ENCODE data around the gene ATP9B.

ATP9B gene

DNA sequence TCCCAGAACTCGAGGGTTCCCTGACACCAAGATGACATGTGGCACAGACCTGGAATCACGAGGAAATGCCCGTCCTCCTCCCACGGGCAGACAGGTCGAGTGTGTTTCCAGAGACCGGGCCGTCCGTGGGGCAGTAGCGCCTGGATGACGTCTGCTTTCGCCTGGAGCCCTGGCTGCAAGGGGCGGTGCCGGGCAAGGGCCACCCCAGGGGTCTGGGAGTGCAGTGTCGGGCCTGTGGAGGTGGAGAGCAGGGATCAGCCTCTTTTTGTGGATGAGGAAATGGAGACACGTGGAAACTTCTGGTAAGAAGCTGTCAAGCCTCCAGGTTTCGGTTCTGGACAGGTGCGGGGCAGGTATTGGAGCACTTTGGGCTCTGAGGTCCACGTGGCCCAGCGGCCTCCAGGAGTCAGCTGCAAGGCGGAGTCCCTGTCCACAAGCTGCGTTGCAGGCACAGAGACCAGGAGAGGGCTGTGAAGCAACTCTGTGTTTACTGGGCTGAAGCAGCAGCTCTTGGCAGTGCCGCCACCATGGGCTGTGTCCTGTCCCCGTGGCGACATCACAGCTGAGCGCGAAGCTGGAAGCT, 352.2 kb downstream of the ATP9B start:
- intact Hi-C loops (cut with DNase I) = no loop called here
- no peak for DNase-seq

DNA sequence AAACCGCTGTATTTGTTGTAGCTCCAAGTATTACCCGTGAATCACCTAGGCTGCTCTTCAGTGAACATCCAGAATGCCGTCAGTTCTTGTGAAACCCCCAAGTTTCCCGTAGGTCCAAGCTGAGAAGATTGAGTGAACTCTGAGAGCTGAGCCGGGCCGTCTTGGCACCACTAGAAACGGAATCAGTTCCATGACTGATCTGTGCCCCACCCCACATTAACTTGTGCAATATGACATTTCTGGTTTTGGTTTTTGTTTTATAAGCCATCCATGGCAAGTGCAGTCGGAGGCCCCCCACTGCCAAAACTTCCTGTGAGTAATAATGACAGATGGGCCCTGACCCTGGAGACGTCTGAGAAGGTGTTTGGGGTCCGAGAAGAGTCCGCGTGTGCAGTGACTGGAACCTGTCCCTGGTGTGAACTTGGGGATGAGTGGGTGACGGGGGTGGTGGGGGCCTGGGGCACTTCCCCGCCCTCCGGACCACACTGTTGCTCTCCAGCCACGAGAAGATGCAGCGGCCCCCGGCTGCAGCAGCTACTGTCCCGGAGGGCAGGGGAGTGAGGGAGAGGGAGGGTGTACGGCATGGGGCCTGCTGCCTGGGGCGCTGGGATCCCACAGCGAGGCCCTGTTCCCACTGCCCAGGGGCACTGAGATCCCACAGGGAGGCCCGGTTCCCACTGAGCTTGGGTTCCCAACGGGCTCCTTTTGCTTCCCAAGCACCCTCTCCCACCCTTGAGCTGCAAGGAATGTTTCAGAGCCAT, 353.0 kb downstream of the ATP9B start:
- DNase-seq = no peak
- intact Hi-C loops (cut with DNase I) = no loop called here

DNA sequence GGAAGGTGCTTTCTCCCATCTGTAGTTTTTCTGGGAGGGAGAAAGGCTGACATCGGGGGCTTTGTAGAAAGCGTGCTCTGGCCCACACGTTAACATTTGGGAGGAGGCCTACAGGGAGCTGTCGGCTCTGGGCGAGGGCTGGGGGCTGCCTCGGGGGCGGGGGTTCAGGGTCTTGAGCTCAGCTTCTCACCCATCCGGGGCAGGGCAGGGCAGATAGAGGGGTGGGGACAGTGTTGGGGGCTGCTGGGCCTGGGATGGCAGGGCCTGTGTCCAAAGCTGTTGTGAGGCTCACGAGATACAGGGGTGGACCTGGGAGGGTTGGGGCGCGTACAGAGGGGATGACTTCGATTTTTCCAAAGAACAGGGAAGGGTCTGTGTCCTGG, 353.6 kb downstream of the ATP9B start:
- intact Hi-C loops (cut with DNase I) = no loop called here
- DNase-seq = no peak

- intact Hi-C loops (cut with DNase I) = no loop called here
- DNase-seq = no peak
These were observed 354.2 kb downstream of the ATP9B start for GRCh38 chr18:79423211-79424007.

GRCh38 chr18:79424008-79424565, 354.9 kb downstream of the ATP9B start:
- DNase-seq = peak in 1 of 42 donors; percentile 33
- intact Hi-C loops (cut with DNase I) = no loop called here

GRCh38 chr18:79424880-79425568, 355.8 kb downstream of the ATP9B start:
- intact Hi-C loops (cut with DNase I) = no loop called here
- no peak for DNase-seq

- intact Hi-C loops (cut with DNase I) = no loop called here
- no peak for DNase-seq
These were observed 356.3 kb downstream of the ATP9B start for GRCh38 chr18:79425569-79425886.

DNA sequence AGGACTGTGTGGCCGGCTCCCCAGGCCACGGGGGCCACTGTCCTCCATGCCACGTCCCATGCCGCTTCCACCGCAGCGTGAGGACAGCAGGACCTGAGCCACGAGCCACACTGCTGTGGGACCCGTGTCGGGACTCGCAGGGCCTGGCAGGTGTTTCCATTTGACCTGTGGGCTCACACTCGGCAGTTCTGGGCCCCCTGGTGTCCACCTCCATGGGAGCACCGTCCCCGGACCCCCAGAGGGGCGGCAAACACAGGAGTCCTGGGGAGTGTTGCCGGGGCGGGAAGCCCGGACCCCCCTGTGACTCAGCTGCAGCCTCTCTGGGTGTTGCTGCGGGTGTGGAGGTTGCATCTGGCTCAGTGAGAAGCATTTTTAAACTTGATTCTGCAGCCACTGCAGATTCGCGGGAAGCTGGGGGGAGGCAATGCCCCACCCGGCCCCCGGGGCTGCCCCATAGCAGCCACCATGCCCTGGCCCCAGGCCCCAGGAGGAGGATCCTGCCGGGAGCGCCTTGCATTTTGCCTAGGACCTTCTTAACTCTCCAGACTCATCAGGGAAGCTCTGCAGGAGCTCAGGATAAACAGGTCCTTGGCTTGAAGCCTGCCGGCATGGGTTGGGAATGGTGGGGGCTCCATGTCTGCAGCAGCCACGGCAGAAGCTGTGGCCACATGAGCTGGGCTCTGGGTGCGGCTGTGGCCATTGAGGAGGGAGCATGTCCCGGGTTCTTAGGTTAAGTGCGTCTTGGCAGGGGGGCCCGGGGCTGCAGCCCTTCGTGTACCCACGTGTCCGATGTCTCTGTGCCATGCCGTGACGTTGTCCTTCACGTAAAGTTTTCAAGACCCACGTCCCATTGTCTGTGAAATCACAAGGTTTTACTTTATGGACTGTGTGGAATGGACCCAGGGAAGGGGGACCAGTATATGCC, 357.4 kb downstream of the ATP9B start:
- intact Hi-C loops (cut with DNase I) = no loop called here
- no peak for DNase-seq

DNA sequence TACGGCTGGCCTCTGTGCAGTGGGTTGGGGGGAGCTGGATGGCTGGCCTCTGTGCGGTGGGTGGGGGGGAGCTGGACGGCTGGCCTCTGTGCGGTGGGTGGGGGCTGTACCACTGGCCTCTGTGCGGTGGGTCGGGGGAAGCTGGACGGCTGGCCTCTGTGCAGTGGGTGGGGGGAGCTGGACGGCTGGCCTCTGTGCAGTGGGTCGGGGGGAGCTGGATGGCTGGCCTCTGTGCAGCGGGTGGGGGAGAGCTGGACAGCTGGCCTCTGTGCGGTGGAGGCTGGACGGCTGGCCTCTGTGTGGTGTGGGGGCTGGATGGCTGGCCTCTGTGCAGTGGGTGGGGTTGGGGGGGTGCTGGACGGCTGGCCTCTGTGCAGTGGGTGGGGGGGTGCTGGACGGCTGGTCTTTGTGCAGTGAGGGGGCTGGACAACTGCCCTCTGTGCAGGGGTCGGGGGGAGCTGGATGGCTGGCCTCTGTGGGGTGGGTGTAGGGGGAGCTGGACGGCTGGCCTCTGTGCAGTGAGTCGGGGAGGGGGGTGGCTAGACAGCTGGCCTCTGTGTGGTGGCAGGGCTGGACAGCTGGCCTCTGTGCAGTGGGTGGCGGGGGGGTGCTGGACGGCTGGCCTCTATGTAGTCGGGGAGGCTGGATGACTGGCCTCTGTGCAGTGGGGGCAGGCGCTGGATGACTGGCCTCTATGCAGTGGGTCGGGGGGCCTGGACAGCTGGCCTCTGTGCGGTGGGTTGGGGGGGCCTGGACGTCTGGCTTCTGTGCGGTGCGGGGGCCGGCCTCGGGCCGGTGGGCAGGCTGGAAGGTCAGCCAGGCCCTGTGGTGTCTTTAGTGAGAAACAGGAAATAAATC, 358.4 kb downstream of the ATP9B start:
- no peak for DNase-seq
- intact Hi-C loops (cut with DNase I) = no loop called here

Data from head of caudate nucleus (tissue), 42 donors.